Activated naive CD8-positive, alpha-beta T cell treated with anti-CD3 and anti-CD28 coated beads for 36 hours (primary cell): ENCODE measurements around the gene LRRFIP1. TPM values are rescaled to one million over a fixed set of nuclear protein-coding genes. Genes with fewer than 3 reads are reported as not detected.

Experiments used
- DNase-seq: peaks from one replicate; pipeline ENCODE4 v3.0.0; 2021
- H3K27ac Mint-ChIP-seq: one replicate; pipeline ENCODE4 v1.8.0; 2022; ENCODE audit warnings: mild to moderate bottlenecking, moderate library complexity, mixed read lengths
- H3K27me3 Mint-ChIP-seq: one replicate; pipeline ENCODE4 v1.8.0; 2022; ENCODE audit warnings: mild to moderate bottlenecking, mixed read lengths
- H3K36me3 Mint-ChIP-seq: one replicate; pipeline ENCODE4 v1.8.0; 2021; ENCODE audit warnings: mild to moderate bottlenecking, mixed read lengths
- H3K4me1 Mint-ChIP-seq: one replicate; pipeline ENCODE4 v1.8.0; 2021; ENCODE audit warnings: mixed read lengths
- H3K4me3 Mint-ChIP-seq: one replicate; pipeline ENCODE4 v1.8.0; 2022; ENCODE audit warnings: mild to moderate bottlenecking, moderate library complexity, mixed read lengths
- H3K9me3 Mint-ChIP-seq: one replicate; pipeline ENCODE4 v1.8.0; 2022; ENCODE audit warnings: mixed read lengths
- total RNA-seq, 2 experiments: library from RNA; stranded (reverse); gene quantifications; one replicate each; pipeline ENCODE4 v1.2.3, GENCODE V29; 2021

LRRFIP1 gene
- total RNA-seq, 2 experiments from 2014 or later: 162 to 164 TPM

- H3K4me3 Mint-ChIP-seq: peak overlapping the region; percentile 2
- no peaks in the 10 kb centered on the region for H3K9me3 Mint-ChIP-seq
- no peaks in the 10 kb centered on the region for H3K36me3 Mint-ChIP-seq
- peaks cover 8% of the 10 kb centered on the region for H3K27me3 Mint-ChIP-seq
- no peak overlapping the region for H3K27ac Mint-ChIP-seq
- DNase-seq: no peak
- H3K4me1 Mint-ChIP-seq: peaks cover 20% of the 10 kb centered on the region
These were observed 1.6 kb upstream of the LRRFIP1 start for GRCh38 chr2:237625777-237626176.

GRCh38 chr2:237626813-237627440 lies 460 bp upstream of the LRRFIP1 start:
- Mint-ChIP-seq H3K9me3 (no peaks in the 10 kb centered on the region), H3K36me3 (no peaks in the 10 kb centered on the region), H3K4me1 (peaks cover 27% of the 10 kb centered on the region), H3K27me3 (peaks cover 11% of the 10 kb centered on the region), H3K27ac (no peak overlapping the region), H3K4me3 (peak overlapping the region; percentile 76)
- DNase-seq: no peak

DNA sequence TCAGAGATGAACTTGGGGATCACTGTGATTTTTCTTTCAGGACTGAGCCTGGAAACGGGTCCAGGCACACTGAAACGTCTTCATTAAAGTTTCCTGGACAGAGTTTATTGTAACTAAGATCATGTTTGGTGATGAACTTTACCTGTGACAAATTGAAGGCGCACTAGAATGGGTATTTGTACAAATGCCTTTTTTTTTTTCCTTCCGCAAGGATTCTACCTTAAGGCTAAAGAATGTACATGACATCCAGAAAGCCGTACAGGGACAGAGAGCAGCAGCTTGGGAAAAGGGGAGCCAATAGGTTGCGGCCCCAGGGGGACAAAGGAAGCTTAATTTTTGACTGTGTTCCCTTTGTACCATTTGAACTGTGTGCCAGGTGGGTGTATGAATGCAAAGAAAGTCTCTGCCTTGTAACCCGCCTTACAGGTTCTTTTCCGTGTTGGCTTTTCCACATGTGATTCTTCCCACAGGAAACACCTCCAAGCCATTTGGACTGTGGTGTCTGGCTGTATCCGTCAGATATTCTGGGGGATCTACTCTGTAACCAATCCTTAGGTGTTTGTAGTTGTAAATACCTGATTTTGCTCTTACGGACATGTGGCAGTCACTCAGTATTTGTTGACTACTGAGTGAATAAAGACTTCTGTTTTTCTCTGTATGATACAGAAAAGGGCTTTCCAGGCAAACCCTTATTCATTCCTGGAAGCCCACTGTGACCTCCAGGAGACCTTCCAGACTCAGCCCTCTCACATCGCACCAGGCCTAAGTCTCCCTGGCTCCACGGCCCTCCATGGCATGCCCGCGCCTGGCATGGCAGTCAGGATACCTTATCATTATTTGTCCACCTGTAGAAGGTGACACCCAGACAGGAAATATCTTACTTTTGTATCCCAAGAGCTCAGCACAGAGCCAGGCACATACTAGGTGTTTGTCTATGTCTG lies 1.1 kb downstream of the LRRFIP1 start:
- no peaks in the 10 kb centered on the region for H3K36me3 Mint-ChIP-seq
- no peak overlapping the region for H3K27ac Mint-ChIP-seq
- peaks cover 27% of the 10 kb centered on the region for H3K4me1 Mint-ChIP-seq
- H3K27me3 Mint-ChIP-seq: peaks cover 11% of the 10 kb centered on the region
- H3K9me3 Mint-ChIP-seq: no peaks in the 10 kb centered on the region
- no peak for DNase-seq
- H3K4me3 Mint-ChIP-seq: peak overlapping the region; percentile 81

GRCh38 chr2:237629188-237629534 lies 1.8 kb downstream of the LRRFIP1 start:
- Mint-ChIP-seq H3K4me3 (no peak overlapping the region), H3K27ac (no peak overlapping the region), H3K9me3 (no peaks in the 10 kb centered on the region), H3K4me1 (peaks cover 27% of the 10 kb centered on the region), H3K27me3 (peaks cover 11% of the 10 kb centered on the region), H3K36me3 (peaks cover 1% of the 10 kb centered on the region)
- no peak for DNase-seq

- Mint-ChIP-seq H3K4me3 (no peak overlapping the region), H3K27me3 (peaks cover 11% of the 10 kb centered on the region), H3K9me3 (no peaks in the 10 kb centered on the region), H3K4me1 (peaks cover 27% of the 10 kb centered on the region), H3K27ac (no peak overlapping the region), H3K36me3 (peaks cover 1% of the 10 kb centered on the region)
- DNase-seq: no peak
These were observed 2.4 kb downstream of the LRRFIP1 start for GRCh38 chr2:237629739-237630138.

DNA sequence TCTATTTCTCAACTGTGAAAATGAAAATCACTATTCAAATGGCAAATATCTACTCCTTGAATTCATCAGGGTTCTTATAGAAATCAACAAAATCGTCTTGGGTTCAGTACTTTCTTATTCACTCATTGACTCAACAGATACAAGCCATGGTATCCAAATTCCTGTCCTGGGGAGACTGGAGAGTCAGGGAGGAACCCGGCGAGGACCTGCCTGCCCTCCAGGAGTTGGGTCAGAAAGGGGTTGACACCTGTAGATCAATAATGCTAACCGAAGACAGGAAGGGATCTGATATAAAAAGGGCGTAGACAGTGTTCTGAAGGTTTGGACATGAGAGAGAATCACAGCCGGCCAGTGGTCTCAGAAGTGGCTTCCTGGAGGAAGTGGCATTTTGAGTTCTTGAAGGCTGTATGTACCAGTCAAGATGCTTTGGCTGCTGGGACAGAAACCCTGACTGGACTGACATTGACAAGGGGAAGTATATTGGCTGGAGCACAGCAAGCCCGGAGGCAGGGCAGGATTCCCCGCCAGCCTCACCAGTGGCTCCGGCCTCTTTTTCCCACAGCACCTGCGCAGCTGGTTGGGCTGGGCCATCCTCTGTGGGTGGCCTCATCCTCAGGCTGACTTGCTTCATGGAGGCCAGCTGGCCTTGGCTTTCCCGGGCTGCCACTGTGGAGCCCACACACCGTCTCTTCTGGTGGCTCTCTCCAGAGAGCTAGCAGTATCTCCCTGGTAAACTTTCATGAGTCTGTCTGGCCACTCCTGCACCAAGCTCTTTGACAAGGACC lies 3.0 kb downstream of the LRRFIP1 start:
- Mint-ChIP-seq H3K27me3 (peaks cover 11% of the 10 kb centered on the region), H3K27ac (no peak overlapping the region), H3K4me1 (peaks cover 27% of the 10 kb centered on the region), H3K36me3 (peaks cover 3% of the 10 kb centered on the region), H3K9me3 (peaks cover 2% of the 10 kb centered on the region), H3K4me3 (no peak overlapping the region)
- no peak for DNase-seq

GRCh38 chr2:237631007-237631785 lies 3.8 kb downstream of the LRRFIP1 start:
- peaks cover 3% of the 10 kb centered on the region for H3K36me3 Mint-ChIP-seq
- H3K4me3 Mint-ChIP-seq: no peak overlapping the region
- DNase-seq: no peak
- H3K27me3 Mint-ChIP-seq: peaks cover 11% of the 10 kb centered on the region
- peaks cover 27% of the 10 kb centered on the region for H3K4me1 Mint-ChIP-seq
- no peak overlapping the region for H3K27ac Mint-ChIP-seq
- peaks cover 4% of the 10 kb centered on the region for H3K9me3 Mint-ChIP-seq

GRCh38 chr2:237631801-237632585 lies 4.6 kb downstream of the LRRFIP1 start:
- no peak overlapping the region for H3K27ac Mint-ChIP-seq
- H3K4me3 Mint-ChIP-seq: no peak overlapping the region
- DNase-seq: no peak
- H3K4me1 Mint-ChIP-seq: peaks cover 33% of the 10 kb centered on the region
- peaks cover 8% of the 10 kb centered on the region for H3K27me3 Mint-ChIP-seq
- peaks cover 10% of the 10 kb centered on the region for H3K9me3 Mint-ChIP-seq
- peaks cover 9% of the 10 kb centered on the region for H3K36me3 Mint-ChIP-seq

- DNase-seq: no peak
- H3K4me3 Mint-ChIP-seq: no peak overlapping the region
- H3K36me3 Mint-ChIP-seq: peaks cover 9% of the 10 kb centered on the region
- H3K4me1 Mint-ChIP-seq: peaks cover 36% of the 10 kb centered on the region
- no peak overlapping the region for H3K27ac Mint-ChIP-seq
- H3K27me3 Mint-ChIP-seq: peaks cover 8% of the 10 kb centered on the region
- peaks cover 10% of the 10 kb centered on the region for H3K9me3 Mint-ChIP-seq
These were observed 5.7 kb downstream of the LRRFIP1 start for GRCh38 chr2:237633061-237633561.

- Mint-ChIP-seq H3K4me1 (peaks cover 11% of the 10 kb centered on the region), H3K36me3 (peaks cover 9% of the 10 kb centered on the region), H3K27me3 (no peaks in the 10 kb centered on the region), H3K27ac (no peak overlapping the region), H3K9me3 (peaks cover 10% of the 10 kb centered on the region), H3K4me3 (no peak overlapping the region)
- no peak for DNase-seq
These were observed 9.2 kb downstream of the LRRFIP1 start for GRCh38 chr2:237636578-237636977.

GRCh38 chr2:237637429-237638135 lies 10.2 kb downstream of the LRRFIP1 start:
- Mint-ChIP-seq H3K27me3 (no peaks in the 10 kb centered on the region), H3K4me1 (peaks cover 11% of the 10 kb centered on the region), H3K27ac (no peak overlapping the region), H3K36me3 (peaks cover 9% of the 10 kb centered on the region), H3K9me3 (peaks cover 10% of the 10 kb centered on the region), H3K4me3 (no peak overlapping the region)
- DNase-seq: no peak

- Mint-ChIP-seq H3K4me3 (no peak overlapping the region), H3K36me3 (peaks cover 9% of the 10 kb centered on the region), H3K27me3 (no peaks in the 10 kb centered on the region), H3K9me3 (peaks cover 10% of the 10 kb centered on the region), H3K4me1 (peaks cover 11% of the 10 kb centered on the region), H3K27ac (no peak overlapping the region)
- DNase-seq: no peak
These were observed 10.8 kb downstream of the LRRFIP1 start for GRCh38 chr2:237638176-237638575.

DNA sequence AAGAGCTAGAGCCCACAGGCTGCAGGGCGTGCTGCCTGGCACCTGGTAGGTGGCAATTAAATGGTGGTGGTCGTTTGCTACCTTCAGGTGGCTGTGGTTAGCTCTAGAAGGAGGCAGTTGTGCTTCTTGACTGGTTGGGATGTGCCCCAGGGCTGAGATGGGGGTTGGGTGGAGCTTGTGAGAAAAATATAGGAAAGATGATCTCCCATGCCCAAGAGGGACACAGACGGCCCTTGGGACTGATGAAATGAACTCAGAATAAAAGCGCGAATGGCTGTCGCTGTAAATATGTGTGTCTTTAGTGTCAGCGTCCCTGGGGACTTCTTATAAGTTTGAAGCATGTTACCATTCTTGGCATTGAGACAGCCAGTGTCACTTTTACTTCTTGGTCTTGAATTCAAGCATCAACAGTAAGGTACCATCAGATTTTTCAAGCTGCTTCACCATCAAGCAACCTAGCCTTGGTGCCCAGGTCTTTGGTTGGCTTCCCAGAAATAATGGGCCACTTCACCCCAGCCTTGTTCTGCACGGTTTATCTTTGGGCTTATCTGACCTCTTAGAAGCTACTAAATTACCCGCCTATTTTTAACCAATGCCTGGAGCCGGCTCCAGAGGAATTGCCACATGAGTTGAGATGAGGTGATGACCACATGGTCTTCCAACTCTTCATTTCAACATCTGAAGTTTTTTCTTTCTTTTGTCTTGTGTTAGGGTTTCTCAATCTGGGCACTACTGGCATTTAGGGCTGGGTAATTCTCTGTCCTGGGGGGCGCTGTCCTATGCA lies 11.9 kb downstream of the LRRFIP1 start:
- H3K27me3 Mint-ChIP-seq: no peaks in the 10 kb centered on the region
- H3K9me3 Mint-ChIP-seq: peaks cover 10% of the 10 kb centered on the region
- H3K4me3 Mint-ChIP-seq: no peak overlapping the region
- no peak overlapping the region for H3K27ac Mint-ChIP-seq
- DNase-seq: no peak
- H3K4me1 Mint-ChIP-seq: peaks cover 11% of the 10 kb centered on the region
- H3K36me3 Mint-ChIP-seq: peaks cover 7% of the 10 kb centered on the region
